Activated CD8-positive, alpha-beta T cell treated with anti-CD3 and anti-CD28 coated beads, Interleukin-2, amount 10 ng/mL, durations not matched to agents 7 days and 5 days (primary cell): ENCODE results near the gene TXNDC16. TPM values are rescaled to one million over a fixed set of nuclear protein-coding genes. Genes with fewer than 3 reads are reported as not detected.

Experiments used
- total RNA-seq, 2 experiments: library from RNA; stranded (reverse); gene quantifications; one replicate each; pipeline ENCODE4 v1.2.3, GENCODE V29; 2021

TXNDC16 gene
- total RNA-seq, 2 experiments from 2014 or later: 8.8 to 9.5 TPM

Other genes with a start within 250 kb of the TXNDC16 start
- 100 to 1,000 TPM; 116 to 119 TPM for gene PTGER2, start 238.2 kb downstream of the TXNDC16 start, total RNA-seq
- 1 to 10 TPM in 1 of 2 experiments, under 1 TPM in 1; 0.73 to 1.7 TPM for gene GPR137C, start 331 bp upstream of the TXNDC16 start, total RNA-seq
- 100 to 1,000 TPM; 198 to 200 TPM for gene ERO1A, start 143.1 kb upstream of the TXNDC16 start, total RNA-seq
- 10 to 100 TPM; 85.3 to 88.2 TPM for gene PSMC6, start 154.7 kb upstream of the TXNDC16 start, total RNA-seq
- gene STYX, start 177.7 kb upstream of the TXNDC16 start, total RNA-seq: 10 to 100 TPM; 19.9 to 21.9 TPM
- gene GNPNAT1, start 239.1 kb upstream of the TXNDC16 start, total RNA-seq: 10 to 100 TPM; 14.9 to 16.3 TPM